Left kidney (tissue), 2 donors: Measurements from ENCODE around the gene SLC9A9. TPM values are rescaled to one million over a fixed set of nuclear protein-coding genes. Genes with fewer than 3 reads are reported as not detected.
A peak's percentile ranks its signal among the peaks of the same experiment; 100 is the strongest.

Experiments
- DNase-seq: peaks from one replicate; pipeline ENCODE4 v3.0.0-alpha.2; 2013
- polyA plus RNA-seq: library from polyadenylated mRNA; unstranded; fragments of 120-200 nt; gene quantifications from one replicate; pipeline ENCODE4 v1.2.1, GENCODE V29; 2013; ENCODE audit not compliant: insufficient read length

SLC9A9 gene
- polyA plus RNA-seq, 1 donor, result 5.9 TPM

DNA sequence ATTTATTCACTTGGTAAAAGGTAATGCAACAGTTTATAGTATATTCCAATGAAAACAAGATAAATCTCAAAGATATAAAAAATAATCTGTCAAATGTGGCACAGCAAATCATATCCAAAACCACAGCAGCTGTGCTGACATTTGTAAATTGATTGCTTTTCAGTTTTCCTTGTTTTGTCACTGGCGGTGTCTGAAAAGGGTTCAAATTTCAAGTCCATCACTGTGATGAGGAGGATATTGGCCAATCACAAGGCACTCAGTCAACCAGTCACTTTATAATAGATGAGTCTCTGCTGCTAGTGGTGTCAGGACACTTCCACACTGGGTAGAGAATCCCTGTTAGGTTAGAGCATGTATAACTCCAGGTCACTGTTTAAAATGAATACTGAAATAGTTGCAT, 154.8 kb downstream of the SLC9A9 start:
- DNase-seq, result no peak

GRCh38 chr3:143686638-143687197, 161.6 kb downstream of the SLC9A9 start:
- DNase-seq, result no peak

GRCh38 chr3:143685491-143685890, 162.8 kb downstream of the SLC9A9 start:
- DNase-seq, result no peak

GRCh38 chr3:143677430-143677829, 170.8 kb downstream of the SLC9A9 start:
- DNase-seq, result no peak

- DNase-seq, result no peak
These were observed 171.5 kb downstream of the SLC9A9 start for GRCh38 chr3:143676747-143677146.

- DNase-seq, result no peak
These were observed 172.2 kb downstream of the SLC9A9 start for GRCh38 chr3:143676021-143676420.

DNA sequence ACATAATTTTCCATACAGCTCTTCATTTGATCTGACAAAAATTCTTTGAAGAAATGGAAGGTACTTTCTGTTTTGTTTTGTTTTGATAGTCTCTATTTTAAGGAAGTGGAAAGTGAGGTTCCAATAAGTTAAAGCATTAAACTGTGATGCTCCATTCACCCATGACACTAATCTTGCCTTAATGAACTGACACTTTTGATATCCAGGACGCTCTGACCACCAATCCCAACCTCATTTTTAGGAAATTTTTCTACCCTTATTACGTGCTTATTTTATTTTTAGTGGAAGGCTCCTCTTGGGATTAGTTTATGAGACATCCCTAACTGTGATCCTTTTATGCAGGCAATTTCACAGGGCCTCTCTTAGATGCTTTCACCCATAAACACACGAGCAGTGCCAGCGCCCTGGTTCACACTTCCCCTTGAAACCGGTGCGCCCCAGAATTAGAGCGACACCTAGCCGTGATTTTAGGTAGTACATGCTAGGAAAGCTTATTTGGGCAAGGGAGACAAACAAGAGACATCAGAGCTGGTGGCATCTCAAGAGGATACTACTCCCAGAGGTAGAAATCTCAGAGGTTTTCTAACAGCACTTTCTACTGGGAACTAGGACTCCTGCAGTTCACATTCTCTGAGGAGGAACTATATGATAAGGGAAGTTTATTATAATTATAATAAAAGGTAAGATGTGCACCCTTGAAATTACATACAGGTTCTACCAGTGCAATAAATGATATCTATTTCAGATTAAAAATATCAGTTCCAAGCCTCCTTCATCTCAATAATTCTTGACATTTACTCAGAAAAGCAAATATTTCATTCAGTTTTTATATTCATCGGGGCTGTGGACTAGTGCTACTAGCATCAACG, 173.9 kb downstream of the SLC9A9 start:
- DNase-seq, result peak; percentile 78

GRCh38 chr3:143672396-143673165, 175.7 kb downstream of the SLC9A9 start:
- DNase-seq, result no peak

- no peak for DNase-seq
These were observed 176.6 kb downstream of the SLC9A9 start for GRCh38 chr3:143671626-143672025.

DNA sequence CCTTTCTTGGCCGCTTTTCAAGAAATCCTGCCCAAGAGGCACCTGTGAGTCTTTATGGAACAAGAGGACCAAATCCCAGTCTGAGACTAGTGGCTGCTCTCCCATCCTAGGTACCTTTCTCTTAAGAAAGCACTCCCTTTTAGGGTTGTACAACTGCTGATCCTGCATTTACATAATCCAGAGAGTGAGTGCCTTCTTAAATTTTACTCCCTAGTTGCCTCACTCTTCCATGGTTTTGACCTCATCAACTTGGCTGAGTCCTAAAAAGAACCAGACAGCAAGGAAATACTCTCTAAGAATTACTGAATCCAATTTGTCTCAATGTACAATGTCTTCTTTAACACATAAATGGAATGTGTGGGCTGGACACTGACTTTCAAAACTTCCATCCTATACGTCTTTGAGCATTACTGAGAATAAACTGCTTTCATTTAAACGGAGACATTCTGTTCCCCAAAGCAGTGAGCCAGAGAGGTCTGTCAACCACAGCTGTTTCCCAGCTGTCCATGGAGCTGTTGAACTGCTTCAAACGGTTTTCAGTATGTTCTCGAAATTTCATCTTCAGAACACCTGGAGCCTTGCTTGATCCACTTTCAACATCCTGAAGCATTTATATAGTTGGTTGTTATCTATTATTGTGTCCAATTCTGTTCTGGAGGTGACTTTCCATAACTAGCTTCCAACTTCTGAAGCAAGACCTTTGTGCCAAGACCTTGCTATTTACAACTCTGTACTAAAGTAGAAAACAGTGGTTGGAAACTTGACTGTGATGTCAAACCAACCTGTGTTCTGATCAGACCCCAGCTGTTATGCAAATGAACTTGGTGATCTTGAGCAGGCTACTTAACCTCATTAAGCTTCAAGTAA, 179.1 kb downstream of the SLC9A9 start:
- DNase-seq, result no peak

GRCh38 chr3:143668385-143668784, 179.9 kb downstream of the SLC9A9 start:
- no peak for DNase-seq

- no peak for DNase-seq
These were observed 186.6 kb downstream of the SLC9A9 start for GRCh38 chr3:143661677-143662076.

- DNase-seq, result no peak
These were observed 189.4 kb downstream of the SLC9A9 start for GRCh38 chr3:143658861-143659260.

DNA sequence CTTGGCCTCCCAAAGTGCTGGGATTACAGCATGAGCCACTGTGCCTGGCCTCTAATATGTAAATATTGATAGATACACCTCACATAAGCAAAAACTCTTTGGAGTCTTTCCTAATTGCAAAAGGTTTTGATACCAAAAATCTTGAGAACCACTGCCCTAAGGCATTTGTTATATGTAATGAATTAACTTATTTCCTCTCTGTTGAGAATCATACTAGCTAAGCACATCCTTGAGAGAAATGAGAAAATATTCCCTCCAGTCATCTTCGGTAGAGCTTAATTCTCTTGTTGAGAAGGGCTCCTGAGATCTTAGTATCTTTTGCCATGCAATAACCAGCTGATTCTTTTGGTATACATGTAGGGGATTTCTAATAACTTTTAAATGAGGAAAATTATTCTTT, 190.2 kb downstream of the SLC9A9 start:
- DNase-seq, result no peak

DNA sequence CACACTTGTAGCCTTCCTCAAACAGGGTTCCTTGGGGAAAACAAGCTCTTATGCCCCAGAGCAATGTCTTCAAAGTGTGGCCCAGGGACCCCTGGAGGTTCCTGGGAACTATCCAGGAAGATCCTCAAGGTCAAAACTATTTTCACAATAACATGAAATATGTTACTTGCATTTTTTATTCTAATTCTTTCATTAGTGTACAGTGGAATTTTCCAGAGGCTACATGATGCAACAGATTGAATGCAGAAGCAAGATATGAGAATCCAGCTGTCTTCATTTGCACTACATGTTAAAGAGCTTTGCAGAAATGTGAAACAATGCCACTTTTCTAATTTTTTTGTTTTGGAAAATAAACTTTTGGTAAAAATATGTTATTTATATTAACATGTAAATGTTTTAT, 190.9 kb downstream of the SLC9A9 start:
- no peak for DNase-seq

- DNase-seq, result no peak
These were observed 193.4 kb downstream of the SLC9A9 start for GRCh38 chr3:143654906-143655305.

- DNase-seq, result no peak
These were observed 194.3 kb downstream of the SLC9A9 start for GRCh38 chr3:143653935-143654334.

DNA sequence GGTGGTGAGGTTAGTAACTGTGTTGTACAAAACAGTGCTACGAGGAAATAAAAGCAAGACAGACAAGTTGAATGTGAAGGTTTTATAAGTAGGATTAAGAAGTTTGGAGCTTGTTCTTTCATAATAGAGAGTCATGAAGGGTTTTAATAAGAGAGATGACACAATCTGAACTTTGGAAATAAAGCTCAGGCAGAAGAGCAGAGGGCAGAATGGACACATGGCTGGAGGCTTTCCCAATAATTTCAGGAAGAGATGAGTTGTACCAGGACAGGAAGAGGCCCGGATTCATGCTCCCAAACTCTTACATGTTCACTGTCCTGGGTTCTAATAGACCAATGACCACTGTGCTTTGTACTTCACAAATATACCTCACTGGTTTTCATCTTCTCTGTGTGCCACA, 194.8 kb downstream of the SLC9A9 start:
- DNase-seq, result no peak

DNA sequence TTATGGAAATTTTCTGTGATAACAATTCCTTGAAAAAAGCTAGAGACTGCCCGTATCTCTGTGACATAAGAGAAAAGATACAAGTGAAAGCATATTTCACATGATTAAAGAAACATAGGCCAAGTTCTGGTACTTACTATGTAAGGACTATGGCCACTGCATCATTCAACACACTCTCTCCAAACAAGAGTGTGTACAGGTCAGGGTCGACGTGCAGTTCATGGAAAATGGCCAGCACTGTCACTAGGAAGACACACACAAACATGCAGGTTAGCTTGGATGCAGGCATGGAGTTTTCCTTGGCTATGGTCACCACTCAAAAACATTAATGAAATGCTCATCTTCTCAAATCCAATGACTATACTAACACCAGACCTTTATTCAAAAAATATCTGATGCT, 196.2 kb downstream of the SLC9A9 start:
- DNase-seq, result no peak

GRCh38 chr3:143650827-143651226, 197.4 kb downstream of the SLC9A9 start:
- DNase-seq, result no peak

DNA sequence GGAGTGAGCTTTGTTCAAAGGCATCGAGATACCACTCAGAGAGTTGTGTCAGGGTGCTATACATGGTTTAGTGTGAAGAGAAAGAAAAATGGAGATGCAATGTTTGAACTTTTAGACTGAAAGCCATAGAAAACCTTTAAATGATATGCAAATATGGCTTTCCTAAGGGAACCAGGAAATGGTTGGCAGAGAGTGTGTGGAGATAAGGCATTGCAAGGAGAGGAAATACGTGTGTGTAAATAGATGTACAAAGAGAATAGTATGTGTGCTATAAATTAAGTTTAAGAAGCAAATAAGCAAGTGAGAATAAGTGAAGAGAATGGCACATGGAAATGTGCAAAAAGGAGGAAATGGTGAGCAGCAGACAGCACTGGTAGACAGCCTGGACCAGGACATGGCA, 198.1 kb downstream of the SLC9A9 start:
- no peak for DNase-seq

DNA sequence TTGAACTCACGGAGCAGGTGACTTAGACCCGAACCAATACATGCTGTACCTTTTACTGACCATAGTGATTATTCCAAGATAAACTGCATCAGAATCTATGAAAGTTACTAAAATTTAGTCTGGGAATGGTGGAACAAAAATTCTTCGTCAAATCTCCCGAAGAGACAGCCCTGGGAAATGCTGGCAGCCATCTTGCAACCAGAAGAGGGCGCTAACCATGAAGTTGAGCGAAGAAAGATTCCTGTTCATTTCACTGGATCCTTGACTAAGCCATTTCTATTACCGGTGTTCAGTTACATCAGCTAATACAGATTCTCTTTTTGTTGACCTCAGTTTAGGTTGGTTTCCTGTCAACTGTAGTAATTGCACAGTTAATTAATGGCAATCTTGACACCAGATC, 199.6 kb downstream of the SLC9A9 start:
- no peak for DNase-seq
